Measurements from ENCODE around the gene EFCC1. TPM values are rescaled to one million over a fixed set of nuclear protein-coding genes. Genes with fewer than 3 reads are reported as not detected.
A peak's percentile ranks its signal among the peaks of the same experiment; 100 is the strongest.

The EFCC1 gene, protein sequence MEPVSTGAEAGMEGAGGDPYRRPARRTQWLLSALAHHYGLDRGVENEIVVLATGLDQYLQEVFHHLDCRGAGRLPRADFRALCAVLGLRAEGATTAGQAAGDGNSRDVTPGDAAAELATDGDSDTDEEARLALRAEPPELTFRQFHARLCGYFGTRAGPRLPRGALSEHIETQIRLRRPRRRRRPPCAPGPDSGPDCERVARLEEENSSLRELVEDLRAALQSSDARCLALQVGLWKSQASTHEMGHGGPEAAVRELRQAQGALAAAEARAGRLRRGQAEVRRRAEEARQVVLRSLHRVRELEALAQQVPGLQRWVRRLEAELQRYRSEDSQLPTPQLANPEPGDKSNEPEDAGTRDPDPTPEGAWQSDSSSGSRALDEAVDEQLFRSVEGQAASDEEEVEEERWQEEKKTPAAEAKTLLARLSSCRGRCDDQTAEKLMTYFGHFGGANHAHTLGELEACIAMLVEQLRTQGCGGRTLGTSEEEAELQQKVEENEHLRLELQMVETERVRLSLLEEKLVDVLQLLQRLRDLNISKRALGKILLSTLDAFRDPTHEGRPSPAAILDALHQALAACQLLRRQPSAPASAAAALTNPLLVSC
- total RNA-seq: 0.21 and 0.22 TPM in 2 replicates

DNA sequence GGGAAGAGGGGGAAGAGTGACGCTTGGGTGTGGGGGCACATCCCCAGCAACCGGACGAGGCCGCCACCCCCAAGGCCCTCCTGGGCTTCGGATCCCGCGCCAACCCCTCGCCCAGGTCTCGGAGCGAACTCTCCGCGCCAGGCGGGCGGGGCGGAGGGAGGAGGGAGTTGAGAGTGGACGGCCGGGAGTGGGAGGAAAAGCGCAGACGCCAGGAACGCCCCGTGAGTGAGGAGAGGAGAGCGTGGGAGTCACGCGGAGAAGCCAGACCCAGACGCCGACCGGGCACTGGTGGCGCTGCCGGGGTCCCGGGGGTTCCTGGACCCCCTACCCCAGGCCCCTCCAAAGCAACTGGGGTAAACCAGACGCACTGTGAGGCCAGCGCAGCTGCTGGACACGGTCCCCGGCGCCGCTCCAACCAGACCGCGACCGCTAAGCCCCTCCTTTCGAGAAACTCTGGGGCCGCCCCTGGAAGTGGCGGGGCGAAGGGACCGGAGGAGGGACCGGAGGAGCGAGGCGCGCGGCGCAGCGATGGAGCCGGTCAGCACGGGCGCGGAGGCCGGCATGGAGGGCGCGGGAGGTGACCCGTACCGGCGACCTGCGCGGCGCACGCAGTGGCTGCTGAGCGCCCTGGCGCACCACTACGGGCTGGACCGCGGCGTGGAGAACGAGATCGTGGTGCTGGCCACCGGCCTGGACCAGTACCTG, at the start of gene EFCC1:
Gene EFCC1 (plus strand): TSS at position 204 of the 705 bp plus-strand sequence. CDS start 325 bp downstream, at position 529.
- Mint-ChIP-seq H3K4me3 (peak within 1 kb of the TSS; percentile 45), H3K27me3 (ENCODE audit: insufficient read depth) (peaks cover 54% of the 10 kb centered on the region), H3K36me3 (ENCODE audit: low read depth) (peaks cover 1% of the 10 kb centered on the region), H3K4me1 (ENCODE audit: low read depth) (peaks cover 38% of the 10 kb centered on the region), H3K9me3 (no peaks in the 10 kb centered on the region), H3K27ac (no peak within 1 kb of the TSS)
- intact Hi-C loops (cut with micrococcal nuclease): no loop called here
- no peak for DNase-seq (ENCODE audit: low spot score)

DNA sequence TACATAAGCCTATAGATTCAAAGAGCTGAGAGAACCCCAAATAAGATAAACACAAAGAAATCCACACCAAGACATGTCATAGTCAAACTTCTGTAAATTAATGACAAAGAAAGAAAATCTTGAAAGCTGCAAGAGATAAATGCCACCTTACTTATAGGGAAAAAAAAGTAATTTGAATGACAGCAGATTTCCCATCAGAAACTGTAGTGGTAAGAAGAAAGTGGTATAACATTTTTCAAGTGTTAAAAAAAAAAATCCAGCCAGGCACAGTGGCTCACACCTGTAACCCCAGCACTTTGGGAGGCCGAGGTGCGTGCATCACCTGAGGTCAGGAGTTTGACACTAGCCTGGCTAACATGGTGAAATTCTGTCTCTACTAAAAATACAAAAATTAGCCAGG, 44.7 kb upstream of the EFCC1 start:
- peaks cover 4% of the 10 kb centered on the region for H3K9me3 Mint-ChIP-seq
- no peak overlapping the region for H3K27ac Mint-ChIP-seq
- no peak overlapping the region for H3K4me3 Mint-ChIP-seq
- intact Hi-C loops (cut with micrococcal nuclease): no loop called here
- H3K4me1 Mint-ChIP-seq (ENCODE audit: low read depth): no peaks in the 10 kb centered on the region
- peaks cover 9% of the 10 kb centered on the region for H3K27me3 Mint-ChIP-seq (ENCODE audit: insufficient read depth)
- H3K36me3 Mint-ChIP-seq (ENCODE audit: low read depth): no peaks in the 10 kb centered on the region
- DNase-seq (ENCODE audit: low spot score): no peak

DNA sequence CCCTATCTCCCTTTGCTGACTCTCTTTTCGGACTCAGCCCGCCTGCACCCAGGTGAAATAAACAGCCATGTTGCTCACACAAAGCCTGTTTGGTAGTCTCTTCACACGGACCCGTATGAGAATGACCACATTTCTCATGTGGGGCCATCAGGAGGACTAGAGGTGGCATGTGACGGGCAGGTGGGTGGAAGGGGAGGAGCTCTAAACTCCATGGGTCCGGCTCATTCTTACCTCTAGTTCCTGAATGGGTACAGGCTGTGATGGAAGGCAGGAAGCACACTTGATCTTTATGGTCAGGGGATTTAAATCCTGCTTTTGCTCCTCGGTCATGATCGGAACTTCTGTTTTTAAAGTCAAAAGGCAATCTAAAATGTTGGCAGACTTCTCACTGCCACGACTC, 35.8 kb upstream of the EFCC1 start:
- intact Hi-C loops (cut with micrococcal nuclease): no loop called here
- Mint-ChIP-seq H3K9me3 (no peaks in the 10 kb centered on the region), H3K36me3 (ENCODE audit: low read depth) (no peaks in the 10 kb centered on the region), H3K27ac (no peak overlapping the region), H3K27me3 (ENCODE audit: insufficient read depth) (peaks cover 7% of the 10 kb centered on the region), H3K4me3 (no peak overlapping the region), H3K4me1 (ENCODE audit: low read depth) (peaks cover 5% of the 10 kb centered on the region)
- no peak for DNase-seq (ENCODE audit: low spot score)

DNA sequence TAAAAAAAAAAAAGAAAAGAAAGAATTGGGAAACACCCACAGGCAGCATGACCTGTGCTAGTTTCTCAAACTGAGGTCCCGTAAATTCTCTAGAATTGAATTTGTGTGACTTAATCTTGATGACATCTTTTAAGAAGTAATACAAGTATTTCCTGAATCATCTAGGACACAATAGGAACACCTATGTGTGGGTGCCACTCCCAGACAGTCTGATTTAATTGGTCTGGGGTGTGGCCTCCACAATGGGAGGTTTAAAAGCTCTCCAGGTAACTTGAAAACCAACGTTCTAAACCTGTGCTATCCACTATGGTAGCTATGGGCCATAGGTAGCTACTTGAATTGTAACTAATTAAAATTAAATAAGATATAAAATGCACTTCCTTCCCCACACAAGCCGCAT, 35.3 kb upstream of the EFCC1 start:
- intact Hi-C loops (cut with micrococcal nuclease): no loop called here
- H3K4me3 Mint-ChIP-seq: no peak overlapping the region
- peaks cover 6% of the 10 kb centered on the region for H3K27me3 Mint-ChIP-seq (ENCODE audit: insufficient read depth)
- H3K4me1 Mint-ChIP-seq (ENCODE audit: low read depth): peaks cover 10% of the 10 kb centered on the region
- H3K27ac Mint-ChIP-seq: no peak overlapping the region
- no peaks in the 10 kb centered on the region for H3K9me3 Mint-ChIP-seq
- no peaks in the 10 kb centered on the region for H3K36me3 Mint-ChIP-seq (ENCODE audit: low read depth)
- no peak for DNase-seq (ENCODE audit: low spot score)

DNA sequence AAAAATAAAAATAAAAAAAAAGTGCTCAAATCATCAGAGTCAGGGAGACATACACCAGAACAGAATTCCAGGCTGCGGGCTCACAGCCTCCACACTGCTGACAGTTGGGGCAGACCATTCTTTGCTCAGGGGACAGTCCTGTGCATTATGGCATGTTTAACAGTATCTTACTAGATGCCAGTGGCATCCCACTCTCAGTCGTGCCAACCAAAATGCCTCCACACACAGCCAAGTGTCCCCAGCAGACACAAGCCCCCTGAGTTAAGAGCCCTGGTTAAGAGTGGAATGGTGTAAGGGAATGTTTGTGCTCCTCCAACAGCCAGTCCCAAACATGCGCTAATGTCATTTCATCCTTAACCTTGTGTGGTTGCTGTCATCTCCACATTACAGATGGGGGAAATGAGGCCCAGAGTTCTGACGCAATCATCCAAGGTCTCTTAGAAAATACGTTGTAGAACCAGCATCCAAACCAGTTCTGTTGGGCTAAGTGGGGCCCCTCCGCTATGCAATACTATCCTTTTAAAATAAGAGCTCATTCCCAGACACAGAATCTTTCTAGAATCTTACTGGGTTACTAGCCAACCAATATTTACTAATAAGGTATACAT, 33.3 kb upstream of the EFCC1 start:
- Mint-ChIP-seq H3K4me1 (ENCODE audit: low read depth) (peaks cover 10% of the 10 kb centered on the region), H3K27me3 (ENCODE audit: insufficient read depth) (peaks cover 5% of the 10 kb centered on the region), H3K4me3 (no peak overlapping the region), H3K9me3 (no peaks in the 10 kb centered on the region), H3K36me3 (ENCODE audit: low read depth) (no peaks in the 10 kb centered on the region), H3K27ac (no peak overlapping the region)
- intact Hi-C loops (cut with micrococcal nuclease): no loop called here
- no peak for DNase-seq (ENCODE audit: low spot score)

DNA sequence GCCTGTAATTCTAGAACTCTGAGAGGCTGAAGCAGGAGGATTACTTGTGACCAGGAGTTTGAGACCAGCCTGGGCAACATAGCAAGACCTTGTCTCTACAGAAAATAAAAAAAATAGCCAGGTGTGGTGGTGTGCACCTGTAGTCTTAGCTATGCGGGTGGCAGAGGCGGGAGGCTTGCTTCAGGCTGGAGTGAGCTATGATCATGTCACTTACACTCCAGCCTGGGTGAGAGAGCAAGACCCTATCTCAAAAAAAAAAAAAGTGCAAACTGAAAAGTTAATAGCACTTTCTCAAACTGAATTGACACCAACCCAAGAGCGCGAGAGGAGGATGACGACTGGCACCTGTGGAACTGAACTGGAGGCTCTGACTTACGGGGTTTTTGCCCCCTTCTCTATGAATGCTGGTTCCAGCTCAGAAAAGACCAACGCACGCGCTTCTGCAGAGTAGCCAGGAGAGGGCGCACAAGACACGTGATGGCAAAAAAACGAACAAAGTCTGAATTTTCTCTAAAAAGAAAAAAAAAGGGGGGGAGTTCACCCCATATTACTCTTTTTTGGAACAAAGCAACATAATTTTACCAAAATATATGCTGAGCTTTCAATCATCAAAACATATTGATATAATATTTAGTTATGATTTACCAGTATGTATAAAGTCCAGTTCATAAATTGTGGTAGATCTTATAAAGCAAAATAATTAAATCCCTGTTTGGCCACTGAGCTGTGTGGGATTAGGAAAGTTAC, 30.9 kb upstream of the EFCC1 start:
- peak; percentile 52 for DNase-seq (ENCODE audit: low spot score)
- Mint-ChIP-seq H3K4me3 (no peak overlapping the region), H3K36me3 (ENCODE audit: low read depth) (no peaks in the 10 kb centered on the region), H3K4me1 (ENCODE audit: low read depth) (peaks cover 10% of the 10 kb centered on the region), H3K9me3 (no peaks in the 10 kb centered on the region), H3K27me3 (ENCODE audit: insufficient read depth) (peaks cover 9% of the 10 kb centered on the region), H3K27ac (no peak overlapping the region)
- intact Hi-C loops (cut with micrococcal nuclease): loop anchor here (1.0 to 2.0 kb wide), 9 partner anchors 25 to 346 kb away; partner anchors contain the start of genes CFAP92, COPG1 and ISY1

DNA sequence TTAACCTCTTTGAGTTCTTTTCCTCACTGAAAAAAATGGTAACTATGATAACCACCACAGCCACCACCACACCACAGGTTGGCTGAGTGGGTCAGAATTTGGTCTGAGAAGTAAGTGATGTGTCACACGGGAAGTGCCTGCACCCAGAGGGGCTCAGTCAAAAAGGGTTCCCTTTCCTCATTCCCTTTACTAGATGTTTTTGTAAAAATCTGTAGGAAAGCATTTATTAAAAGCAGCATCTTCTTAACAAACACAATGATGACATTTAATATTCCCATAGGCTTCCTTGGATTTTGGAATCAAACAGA, 30.4 kb upstream of the EFCC1 start:
- no peak for DNase-seq (ENCODE audit: low spot score)
- H3K4me1 Mint-ChIP-seq (ENCODE audit: low read depth): peaks cover 10% of the 10 kb centered on the region
- H3K9me3 Mint-ChIP-seq: no peaks in the 10 kb centered on the region
- peaks cover 12% of the 10 kb centered on the region for H3K27me3 Mint-ChIP-seq (ENCODE audit: insufficient read depth)
- H3K4me3 Mint-ChIP-seq: no peak overlapping the region
- no peak overlapping the region for H3K27ac Mint-ChIP-seq
- intact Hi-C loops (cut with micrococcal nuclease): loop anchor here (1.0 to 2.0 kb wide), 9 partner anchors 24 to 346 kb away; partner anchors contain the start of genes CFAP92, COPG1 and ISY1
- no peaks in the 10 kb centered on the region for H3K36me3 Mint-ChIP-seq (ENCODE audit: low read depth)

DNA sequence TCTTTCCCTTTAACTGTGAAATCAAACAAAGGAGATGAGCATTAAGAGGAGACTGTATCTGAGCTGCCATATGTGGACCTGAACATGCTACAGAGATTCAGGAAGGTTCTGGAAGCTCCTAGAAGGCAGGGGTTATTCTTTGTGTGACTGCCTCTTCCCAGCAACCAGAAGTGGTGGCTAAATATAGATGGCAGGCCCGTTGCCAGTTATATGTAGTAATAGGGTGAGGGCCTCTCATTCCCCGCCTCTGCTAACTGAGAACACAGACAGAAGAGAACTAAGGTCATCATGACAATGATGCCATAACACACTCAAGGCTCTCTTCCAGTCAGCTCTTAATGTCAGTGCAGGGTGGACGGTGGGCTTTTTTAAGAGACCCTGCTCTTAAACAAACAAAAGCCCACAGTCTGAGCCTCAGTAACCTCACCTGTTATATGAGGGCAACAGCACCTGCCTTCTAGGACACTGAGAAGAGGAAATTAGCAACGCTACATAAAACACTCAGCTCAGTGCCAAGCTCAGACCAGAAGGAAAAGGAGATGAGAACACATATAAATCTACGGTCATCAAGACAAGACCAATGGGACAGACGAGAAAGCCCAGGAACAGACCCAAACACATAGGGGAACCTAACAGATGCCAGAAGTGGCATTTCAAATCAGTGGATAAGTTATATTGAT, 29.5 kb upstream of the EFCC1 start:
- H3K4me3 Mint-ChIP-seq: no peak overlapping the region
- no peak overlapping the region for H3K27ac Mint-ChIP-seq
- DNase-seq (ENCODE audit: low spot score): no peak
- no peaks in the 10 kb centered on the region for H3K9me3 Mint-ChIP-seq
- peaks cover 9% of the 10 kb centered on the region for H3K27me3 Mint-ChIP-seq (ENCODE audit: insufficient read depth)
- H3K4me1 Mint-ChIP-seq (ENCODE audit: low read depth): peaks cover 10% of the 10 kb centered on the region
- intact Hi-C loops (cut with micrococcal nuclease): loop anchor here (2.0 kb wide), 1 partner anchor 23 kb away; the partner anchor contains the start of gene CFAP92
- no peaks in the 10 kb centered on the region for H3K36me3 Mint-ChIP-seq (ENCODE audit: low read depth)

DNA sequence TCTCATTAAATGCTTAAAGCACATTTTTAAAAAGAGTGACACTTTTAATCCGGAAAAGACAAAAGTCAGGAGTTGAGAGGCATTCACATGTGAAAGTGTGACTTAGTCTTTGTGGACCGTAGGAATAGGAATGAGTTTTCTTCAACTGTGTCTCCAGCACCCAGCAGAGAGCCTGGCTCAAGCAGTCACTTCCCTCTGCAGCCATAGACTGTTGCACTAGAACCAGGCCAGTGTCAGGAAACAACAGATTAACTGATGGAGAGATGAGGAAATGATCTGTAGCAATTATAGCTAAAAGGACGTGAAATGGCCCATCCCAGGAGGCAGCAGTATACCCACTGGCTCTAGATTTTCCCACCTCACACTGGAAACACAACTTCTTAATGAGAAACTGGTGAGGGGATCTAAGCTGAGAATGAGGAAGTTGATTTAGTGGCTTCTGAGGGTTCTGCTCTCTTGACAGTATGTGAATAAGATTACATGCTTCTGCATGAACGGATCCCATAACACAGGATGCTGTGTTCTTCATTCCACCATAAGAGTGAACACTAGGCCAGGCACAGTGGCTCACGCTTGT, 27.0 kb upstream of the EFCC1 start:
- no peak for DNase-seq (ENCODE audit: low spot score)
- H3K36me3 Mint-ChIP-seq (ENCODE audit: low read depth): no peaks in the 10 kb centered on the region
- H3K27me3 Mint-ChIP-seq (ENCODE audit: insufficient read depth): peaks cover 16% of the 10 kb centered on the region
- intact Hi-C loops (cut with micrococcal nuclease): no loop called here
- H3K4me3 Mint-ChIP-seq: no peak overlapping the region
- H3K4me1 Mint-ChIP-seq (ENCODE audit: low read depth): peaks cover 10% of the 10 kb centered on the region
- no peak overlapping the region for H3K27ac Mint-ChIP-seq
- no peaks in the 10 kb centered on the region for H3K9me3 Mint-ChIP-seq

DNA sequence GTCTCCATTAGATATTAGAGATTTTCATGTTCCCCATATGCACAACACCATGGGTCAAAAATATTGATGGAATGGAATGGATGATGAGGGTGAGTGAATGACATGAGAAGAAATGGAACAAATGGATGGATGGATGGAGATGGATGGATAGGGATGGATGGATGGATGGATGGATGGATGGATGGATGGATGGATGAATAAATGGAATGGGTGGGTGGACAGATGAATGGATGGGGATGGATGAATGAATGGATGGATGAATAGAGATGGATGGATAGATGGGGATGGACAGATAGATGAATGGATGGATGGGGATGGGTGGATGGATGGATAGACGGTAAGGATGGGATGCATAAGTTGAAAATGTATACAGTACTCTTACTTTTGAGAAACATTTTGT, 25.8 kb upstream of the EFCC1 start:
- Mint-ChIP-seq H3K4me3 (no peak overlapping the region), H3K27me3 (ENCODE audit: insufficient read depth) (peaks cover 17% of the 10 kb centered on the region), H3K27ac (no peak overlapping the region), H3K4me1 (ENCODE audit: low read depth) (peaks cover 5% of the 10 kb centered on the region), H3K36me3 (ENCODE audit: low read depth) (no peaks in the 10 kb centered on the region), H3K9me3 (no peaks in the 10 kb centered on the region)
- intact Hi-C loops (cut with micrococcal nuclease): no loop called here
- no peak for DNase-seq (ENCODE audit: low spot score)

DNA sequence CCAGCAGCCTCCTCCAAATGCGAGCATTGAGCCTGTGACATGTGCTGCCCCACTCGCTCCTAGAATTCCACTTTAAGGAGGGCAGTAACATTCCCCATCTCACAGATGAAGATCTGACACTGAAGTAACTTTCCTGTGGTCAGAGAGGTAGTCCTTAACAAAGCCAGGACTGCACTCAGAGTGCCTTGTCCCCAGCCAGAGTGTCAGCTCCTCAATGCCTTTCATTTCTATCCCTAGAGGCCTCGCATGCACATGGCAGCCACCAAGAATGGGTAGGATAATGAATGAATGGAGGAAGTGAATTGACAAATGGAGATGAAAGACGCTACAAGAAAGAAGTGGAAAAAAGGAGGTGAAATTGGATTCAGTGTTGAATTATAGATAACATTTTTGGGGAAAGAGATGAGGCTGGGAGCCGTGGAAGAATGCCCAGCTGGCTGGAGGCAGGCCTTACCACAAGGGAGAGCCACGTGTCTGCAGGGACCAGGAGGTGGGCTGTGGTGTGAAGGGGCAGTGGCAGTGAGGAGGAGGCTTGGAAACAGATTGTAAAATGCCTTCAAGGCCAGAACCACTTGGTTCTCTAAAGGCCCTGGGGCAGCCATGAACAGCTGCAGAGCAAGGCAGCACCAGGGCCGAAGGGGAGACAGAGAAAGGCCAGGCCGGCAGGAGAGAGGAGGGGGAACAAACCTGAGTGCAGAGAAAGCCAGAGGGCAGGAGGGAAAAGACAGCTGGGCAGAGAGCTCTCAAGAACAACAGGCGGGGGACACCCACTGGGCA, 17.6 kb upstream of the EFCC1 start:
- H3K27ac Mint-ChIP-seq: no peak overlapping the region
- DNase-seq (ENCODE audit: low spot score): no peak
- peaks cover 5% of the 10 kb centered on the region for H3K4me1 Mint-ChIP-seq (ENCODE audit: low read depth)
- H3K27me3 Mint-ChIP-seq (ENCODE audit: insufficient read depth): peaks cover 8% of the 10 kb centered on the region
- no peak overlapping the region for H3K4me3 Mint-ChIP-seq
- H3K36me3 Mint-ChIP-seq (ENCODE audit: low read depth): no peaks in the 10 kb centered on the region
- intact Hi-C loops (cut with micrococcal nuclease): no loop called here
- H3K9me3 Mint-ChIP-seq: no peaks in the 10 kb centered on the region

All from activated T-helper 1 cell treated with anti-CD3 and anti-CD28 coated beads, Interleukin-12 subunit alpha, Interleukin-12 subunit beta, Interleukin-2, Interleukin-4 antibody, amounts not matched to agents 30 ng/mL and 10 ng/mL and 1 ng/mL, durations not matched to agents 14 hours and 24 hours and 36 hours (primary cell).